HK-2 (cell line): ENCODE data around the gene VSTM5.
"Not testable (repeated sequence)": the region's sequence is repeated elsewhere in the genome, so short reads cannot be mapped to it uniquely, and the experiment has no call there.

ENCODE experiments used
- DNase-seq: peaks from one replicate; pipeline ENCODE4 v3.0.0-alpha.2; 2018; ENCODE audit not compliant: unreplicated experiment

VSTM5 gene

GRCh38 chr11:93796441-93797231 is 53.8 kb downstream of the VSTM5 start:
- DNase-seq = no peak

DNA sequence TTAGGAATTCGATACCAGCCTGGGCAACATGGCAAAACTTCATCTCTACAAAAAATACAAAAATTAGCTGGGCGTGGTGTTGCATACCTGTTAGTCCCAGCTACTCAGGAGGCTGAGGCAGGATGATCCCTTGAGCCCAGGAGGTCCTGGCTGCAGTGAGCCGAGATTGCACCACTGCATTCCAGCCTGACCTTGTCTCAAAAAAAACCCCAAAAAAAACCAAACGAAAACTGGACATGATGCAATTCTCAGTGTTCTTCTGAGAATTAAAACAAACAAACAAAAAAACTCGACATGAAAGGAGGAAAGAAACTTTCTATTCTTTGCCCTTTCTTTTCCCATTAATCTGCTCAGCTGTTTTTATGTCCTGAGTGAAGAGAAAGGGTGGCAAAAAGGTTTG is 58.9 kb downstream of the VSTM5 start:
- DNase-seq = no peak

- DNase-seq = no peak
Measured at GRCh38 chr11:93784935-93785360, 65.5 kb downstream of the VSTM5 start.

GRCh38 chr11:93784145-93784934 is 66.1 kb downstream of the VSTM5 start, which contains the start of gene MED17:
Gene MED17 (plus strand): TSS chr11:93784282. CDS start chr11:93784514, 232 bp downstream.
- peak; percentile 85 for DNase-seq

DNA sequence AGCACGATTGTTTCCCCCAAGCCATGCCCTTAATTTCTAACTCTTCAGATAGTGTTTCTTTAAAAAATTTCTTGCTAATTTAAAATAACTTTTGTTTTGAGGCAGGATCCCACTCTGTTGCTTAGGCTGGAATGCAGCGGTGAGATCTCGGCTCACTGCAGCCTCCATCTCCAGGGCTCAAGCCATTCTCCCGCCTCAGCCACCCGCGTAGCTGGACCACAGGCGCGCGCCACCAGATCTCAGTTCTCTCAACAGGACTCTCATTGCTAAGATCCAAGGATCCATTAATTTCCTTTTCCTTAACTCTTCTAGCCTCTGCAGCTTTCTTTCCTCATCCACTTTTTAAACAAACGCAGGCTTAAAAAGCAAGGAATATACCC is 66.7 kb downstream of the VSTM5 start:
- no peak for DNase-seq

DNA sequence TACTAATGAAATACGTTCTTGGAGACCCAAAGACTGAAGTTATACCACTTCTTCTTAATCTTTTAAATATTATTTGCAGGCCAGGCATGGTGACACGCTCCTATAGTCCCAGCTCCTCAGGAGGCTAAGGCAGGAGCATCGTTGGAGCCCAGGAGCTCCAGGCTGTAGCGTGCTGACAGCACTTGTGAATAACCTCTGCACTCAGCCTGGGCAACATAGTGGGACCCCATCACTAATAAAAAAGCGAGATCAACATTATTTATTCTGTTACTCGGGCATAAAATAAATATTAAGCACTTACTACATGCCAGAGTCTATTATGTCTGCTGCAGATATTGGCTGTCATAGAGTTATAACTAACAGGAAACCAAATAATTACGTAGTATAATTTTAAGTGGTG is 67.1 kb downstream of the VSTM5 start:
- DNase-seq = no peak

DNA sequence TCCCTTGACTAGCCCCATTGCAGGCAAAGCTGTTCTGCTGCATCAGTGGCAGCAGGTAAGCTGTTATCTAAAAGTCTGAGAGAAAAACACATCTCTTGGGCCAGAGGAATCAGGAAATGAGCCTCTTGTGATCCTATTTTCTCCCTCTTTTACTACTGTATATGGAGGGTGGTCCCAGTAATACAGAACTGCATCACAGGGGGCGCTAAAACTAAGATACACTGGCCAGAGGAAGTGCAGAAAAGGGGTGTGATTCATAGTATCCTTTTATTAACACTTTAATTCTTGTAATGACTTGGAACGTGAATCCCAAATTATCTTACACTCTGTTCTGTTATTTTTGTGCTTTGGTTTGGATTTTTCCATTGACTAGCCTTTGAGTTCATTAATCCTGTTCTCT is 75.1 kb downstream of the VSTM5 start:
- no peak for DNase-seq

- DNase-seq = not testable (repeated sequence)
Measured at GRCh38 chr11:93774560-93774959, 75.9 kb downstream of the VSTM5 start.

- no peak for DNase-seq
Measured at GRCh38 chr11:93773601-93774200, 76.7 kb downstream of the VSTM5 start.

DNA sequence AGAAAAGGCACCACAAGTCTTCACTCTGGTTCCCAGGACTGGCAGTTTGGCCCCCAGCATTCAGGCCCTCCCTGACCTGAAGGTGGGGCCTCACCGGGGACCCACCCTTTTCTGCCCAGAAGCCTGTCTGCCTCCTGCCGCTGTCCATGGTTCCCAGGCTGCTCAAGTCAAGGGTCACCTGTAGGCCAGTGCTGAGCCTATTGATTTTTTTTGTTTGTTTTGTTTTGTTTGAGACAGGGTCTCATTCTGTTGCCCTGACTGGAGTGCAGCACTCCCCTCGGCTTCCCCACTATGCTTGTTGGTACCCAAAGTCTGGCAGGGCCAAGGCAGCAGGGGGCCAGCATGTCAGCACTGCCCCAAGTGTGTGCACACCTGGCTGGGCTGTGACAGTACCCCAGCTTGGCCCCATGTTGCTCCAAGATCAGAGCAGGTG is 77.4 kb downstream of the VSTM5 start:
- DNase-seq = no peak

DNA sequence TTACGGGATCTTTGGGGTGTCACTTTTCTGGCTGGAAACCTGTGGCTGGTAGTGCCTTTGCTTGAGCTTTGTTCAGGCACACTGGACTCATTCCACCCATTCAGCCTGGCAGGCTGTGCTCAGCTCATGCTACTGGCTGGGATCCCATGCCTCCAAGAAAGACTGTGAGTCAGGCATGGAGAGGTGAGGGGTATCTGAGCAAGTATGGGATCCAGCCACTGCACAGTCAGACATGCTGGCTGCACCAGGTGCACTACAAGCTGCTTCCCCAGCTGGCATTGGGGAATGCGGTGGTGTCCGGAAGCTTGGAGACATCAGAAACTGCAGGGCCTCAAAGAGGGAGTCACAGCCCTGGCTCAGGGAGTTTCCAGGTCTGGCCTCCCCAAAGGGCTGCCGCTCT is 78.3 kb downstream of the VSTM5 start:
- DNase-seq = no peak

GRCh38 chr11:93770160-93770559 is 80.3 kb downstream of the VSTM5 start:
- no peak for DNase-seq
